Umbilical cord (tissue), 2 donors: Measurements from ENCODE around the gene LETM1. TPM values are rescaled to one million over a fixed set of nuclear protein-coding genes. Genes with fewer than 3 reads are reported as not detected.
A peak's percentile ranks its signal among the peaks of the same experiment; 100 is the strongest.

Experiments
- DNase-seq: peaks from one replicate; pipeline ENCODE4 v3.0.0-alpha.2; 2015; ENCODE audit warnings: low spot score
- total RNA-seq: library from RNA; depleted of rRNA; stranded (reverse); fragments of >200 nt; gene quantifications from one replicate; pipeline ENCODE4 v1.2.3, GENCODE V29; 2014; ENCODE audit warnings: low replicate concordance; ENCODE audit not compliant: insufficient read depth

Gene LETM1
- total RNA-seq, 1 donor from 2014 or later: 37.6 TPM

DNA sequence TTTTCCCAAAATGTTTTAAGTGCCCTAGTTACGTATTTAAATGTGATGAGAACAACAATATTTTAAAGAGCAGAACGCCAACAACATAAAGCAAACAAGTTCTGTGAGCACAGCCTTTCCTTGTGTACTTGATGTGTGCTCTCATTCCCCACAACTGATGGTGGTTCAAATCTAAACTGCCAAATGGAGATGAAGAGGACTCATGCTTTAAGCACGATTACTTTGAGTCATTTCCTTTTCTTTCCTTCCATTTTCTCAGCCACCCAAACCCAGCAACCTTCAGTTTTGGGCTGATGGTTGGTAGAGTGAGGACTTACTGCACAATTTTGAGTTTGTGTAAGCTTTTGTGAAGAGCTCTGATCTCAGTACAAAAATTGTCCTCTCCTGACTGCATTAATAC lies 16.9 kb upstream of the LETM1 start:
- DNase-seq: no peak

DNA sequence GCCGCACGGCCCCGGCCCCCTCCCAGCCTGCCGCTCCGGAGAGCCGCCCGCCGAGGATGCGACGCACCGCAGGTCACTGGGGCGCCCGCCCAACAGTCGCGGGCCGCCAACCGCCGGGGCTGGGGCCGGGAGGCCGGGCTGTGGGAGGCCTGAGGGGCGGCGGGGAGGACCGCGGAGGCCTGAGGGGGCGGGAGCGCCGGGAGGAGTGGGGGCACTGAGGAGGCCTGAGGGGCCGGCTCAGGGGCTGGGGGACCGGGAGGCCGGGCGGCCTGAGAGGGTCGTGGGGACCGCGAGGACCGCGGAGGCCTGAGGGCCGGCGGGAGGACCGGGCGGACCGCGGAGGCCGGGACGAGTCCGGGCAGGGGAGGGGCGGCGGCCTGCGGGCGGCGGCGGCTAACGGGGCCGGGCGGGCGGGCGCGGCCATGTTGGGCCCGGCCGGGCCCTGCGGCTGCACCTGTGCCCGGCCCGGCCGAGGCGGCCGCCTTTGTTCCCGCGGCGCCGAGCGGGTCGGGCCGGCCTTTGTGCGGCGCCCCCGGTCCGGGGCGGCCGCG lies 15.6 kb upstream of the LETM1 start:
- peak; percentile 45 for DNase-seq

GRCh38 chr4:1870578-1871443 lies 14.9 kb upstream of the LETM1 start, which contains the start of gene NSD2:
NSD2 (plus strand) TSS chr4:1871393; CDS start chr4:1900655, 29,262 bp downstream.
- DNase-seq: peak; percentile 90

- peak; percentile 89 for DNase-seq
Observed at GRCh38 chr4:1870328-1870577, 14.3 kb upstream of the LETM1 start.

DNA sequence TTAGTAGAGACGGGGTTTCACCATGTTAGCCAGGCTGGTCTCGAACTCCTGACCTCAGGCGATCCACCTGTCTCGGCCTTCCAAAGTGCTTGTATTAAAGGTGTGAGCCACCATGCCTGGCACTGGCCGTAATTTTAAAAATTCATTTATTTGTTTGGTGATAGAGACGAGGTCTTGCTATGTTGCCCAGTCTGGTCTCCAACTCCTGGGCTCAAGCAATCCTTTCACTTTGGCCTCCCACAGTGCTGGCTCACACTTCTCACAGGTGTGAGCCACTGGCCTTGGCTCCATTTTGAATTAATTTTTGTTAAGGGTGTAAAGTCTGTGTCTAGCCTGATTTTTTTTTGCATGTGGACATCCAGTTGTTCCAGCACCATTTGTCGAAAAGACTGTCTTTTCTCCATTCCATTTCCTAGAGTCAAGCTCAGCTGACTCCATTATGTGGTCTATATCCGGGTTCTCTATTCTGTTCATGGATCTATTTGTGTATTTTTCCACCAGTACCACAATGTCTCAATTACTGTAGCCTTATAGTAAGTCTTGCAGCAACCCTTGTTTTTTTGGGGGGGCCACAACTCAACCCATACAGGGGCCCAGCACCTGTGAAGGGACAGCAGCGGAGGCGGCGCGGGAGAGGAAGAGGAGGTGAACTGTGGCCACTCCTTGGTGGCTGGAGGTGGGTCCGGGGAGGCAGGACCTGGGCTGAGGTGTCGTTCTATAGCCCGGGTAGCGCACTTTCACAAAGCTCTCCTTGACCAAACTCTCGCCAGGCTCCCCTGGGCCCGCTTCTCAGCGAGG lies 13.8 kb upstream of the LETM1 start:
- no peak for DNase-seq

DNA sequence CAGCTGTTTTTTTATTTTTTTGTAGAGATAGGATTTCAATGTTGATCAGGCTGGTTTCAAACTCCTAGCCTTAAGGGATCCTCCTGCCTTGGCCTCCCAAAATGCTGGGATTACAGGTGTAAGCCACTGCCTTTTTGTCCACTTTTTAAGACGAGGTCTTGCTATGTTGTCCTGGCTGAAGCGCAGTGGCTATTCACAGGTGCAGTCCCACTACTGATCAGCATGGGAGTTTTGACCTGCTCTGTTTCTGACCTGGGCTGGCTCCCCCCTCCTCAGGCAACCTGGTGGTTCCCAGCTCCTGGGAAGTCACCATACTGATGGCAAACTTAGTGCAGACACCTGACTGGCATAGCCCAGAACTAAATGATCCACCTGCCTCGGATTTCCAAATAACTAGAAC lies 13.0 kb upstream of the LETM1 start:
- no peak for DNase-seq

DNA sequence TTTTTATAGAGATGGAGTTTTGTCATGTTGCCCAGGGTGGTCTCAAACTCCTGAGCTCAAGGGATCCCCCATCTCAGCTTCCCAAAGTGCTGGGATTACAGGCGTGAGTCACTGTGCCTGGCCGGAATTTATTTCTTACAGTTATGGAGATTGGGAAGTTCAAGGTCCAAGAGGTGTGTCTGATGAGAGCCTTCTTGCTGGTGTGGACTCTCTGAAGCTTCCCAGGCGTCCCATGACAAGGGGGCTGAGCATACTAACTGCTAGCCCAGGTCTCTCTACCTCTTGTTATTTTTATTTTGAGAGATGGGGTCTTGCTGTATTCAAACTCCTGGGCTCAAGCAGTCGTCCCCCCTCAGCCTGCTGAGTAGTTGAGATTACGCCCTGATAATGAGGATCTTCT lies 12.3 kb upstream of the LETM1 start:
- DNase-seq: no peak

GRCh38 chr4:1866189-1866661 lies 10.3 kb upstream of the LETM1 start:
- no peak for DNase-seq

GRCh38 chr4:1864076-1865008 lies 8.4 kb upstream of the LETM1 start:
- no peak for DNase-seq

DNA sequence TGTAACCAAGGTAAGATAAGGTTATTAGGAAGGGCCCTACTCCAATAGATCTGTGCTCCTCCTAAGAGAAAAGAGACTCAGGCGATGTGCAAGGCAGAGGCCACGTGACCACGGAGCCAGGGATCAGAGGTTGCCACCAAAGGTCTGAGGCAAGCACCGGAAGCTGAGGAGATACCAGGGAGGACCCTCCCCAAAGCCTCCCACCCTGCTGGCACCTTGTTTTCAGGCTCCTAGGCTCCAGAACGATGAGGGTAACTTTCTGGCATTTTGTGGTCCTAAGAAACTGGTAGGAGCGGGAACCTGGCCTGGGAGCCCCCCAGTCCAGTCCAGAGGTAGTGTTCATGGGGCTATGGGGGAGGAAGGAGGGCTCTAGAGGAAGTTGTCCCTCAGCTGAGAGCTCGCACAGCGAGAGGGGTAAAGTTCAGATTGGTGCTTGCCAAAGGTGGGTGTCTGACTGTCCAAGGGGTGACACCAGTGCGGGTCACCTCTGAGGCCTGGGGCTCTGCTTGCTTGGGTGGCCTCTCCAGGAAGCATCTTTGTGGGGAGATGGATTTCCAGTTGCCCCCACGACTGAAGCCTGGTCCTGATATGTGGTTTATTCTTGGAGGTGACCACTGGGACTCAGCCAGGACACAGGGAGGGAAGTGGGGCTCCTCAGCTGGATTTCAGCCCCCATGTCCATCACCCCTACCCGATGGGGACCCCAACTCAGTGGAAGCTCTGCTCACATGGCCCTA lies 7.5 kb upstream of the LETM1 start:
- DNase-seq: no peak

- DNase-seq: no peak
Observed at GRCh38 chr4:1862961-1863296, 7.0 kb upstream of the LETM1 start.

DNA sequence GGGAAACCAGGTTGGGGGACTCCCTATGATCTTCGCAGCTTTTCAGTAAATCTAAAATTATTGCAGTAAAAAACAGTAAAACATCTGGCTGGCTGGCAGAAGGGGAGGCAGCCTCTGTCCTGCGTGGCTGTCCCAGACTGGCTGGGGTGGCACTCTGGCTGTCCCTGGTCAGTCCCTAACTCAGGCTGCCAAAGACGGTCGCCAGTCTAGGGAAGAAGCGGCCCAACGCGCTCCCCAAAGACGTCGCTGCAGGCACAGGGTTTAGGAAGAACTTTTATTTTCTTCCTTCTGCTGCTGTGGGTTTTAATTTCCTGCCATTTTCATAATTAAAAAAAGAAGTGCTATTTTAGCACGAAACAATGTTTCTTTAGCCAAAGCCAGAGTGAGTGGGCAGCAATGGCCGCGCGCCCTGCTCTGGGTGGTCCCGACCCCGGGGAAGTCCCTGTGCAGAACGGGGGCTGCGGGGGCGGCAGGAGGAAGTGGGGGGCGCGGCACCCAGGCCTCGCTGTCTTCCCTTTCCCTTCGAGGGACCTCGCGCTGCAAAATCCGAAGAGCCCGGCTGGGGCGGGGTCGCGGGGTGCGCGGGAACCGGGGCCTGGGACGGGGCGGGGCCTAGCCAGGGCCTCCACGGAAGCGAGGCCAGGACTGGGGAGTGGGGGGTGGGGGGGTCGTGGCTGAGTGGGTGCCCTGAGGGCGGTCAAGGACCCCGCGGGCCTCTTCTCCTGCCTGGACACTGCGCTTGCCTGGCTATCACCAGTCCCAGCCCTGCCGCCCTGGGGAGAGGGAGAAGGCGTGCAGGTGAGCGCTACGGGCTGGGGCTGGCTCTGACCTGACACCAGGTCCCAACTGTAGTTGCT lies 6.3 kb upstream of the LETM1 start:
- DNase-seq: no peak

- DNase-seq: no peak
Observed at GRCh38 chr4:1859389-1859753, 3.4 kb upstream of the LETM1 start.

DNA sequence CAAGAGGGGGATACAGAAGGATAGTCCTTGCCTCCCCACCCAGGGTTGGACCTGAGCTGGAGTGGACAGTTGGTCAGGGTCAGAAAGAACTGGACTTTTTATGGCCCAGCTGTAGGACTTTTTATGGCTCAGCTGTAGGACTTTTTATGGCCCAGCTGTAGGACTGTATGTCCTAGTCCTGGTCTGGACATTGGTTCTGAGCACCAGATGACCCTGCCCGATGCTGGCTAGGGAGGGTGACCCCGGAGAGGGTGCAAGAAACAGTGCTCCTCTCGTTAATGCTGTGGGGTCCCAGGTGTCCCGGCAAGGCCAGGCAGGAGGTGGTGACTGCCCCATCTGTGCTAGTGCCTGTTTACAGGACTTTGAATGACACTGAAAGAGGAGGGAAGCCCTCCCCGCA lies 2.0 kb upstream of the LETM1 start:
- DNase-seq: no peak

DNA sequence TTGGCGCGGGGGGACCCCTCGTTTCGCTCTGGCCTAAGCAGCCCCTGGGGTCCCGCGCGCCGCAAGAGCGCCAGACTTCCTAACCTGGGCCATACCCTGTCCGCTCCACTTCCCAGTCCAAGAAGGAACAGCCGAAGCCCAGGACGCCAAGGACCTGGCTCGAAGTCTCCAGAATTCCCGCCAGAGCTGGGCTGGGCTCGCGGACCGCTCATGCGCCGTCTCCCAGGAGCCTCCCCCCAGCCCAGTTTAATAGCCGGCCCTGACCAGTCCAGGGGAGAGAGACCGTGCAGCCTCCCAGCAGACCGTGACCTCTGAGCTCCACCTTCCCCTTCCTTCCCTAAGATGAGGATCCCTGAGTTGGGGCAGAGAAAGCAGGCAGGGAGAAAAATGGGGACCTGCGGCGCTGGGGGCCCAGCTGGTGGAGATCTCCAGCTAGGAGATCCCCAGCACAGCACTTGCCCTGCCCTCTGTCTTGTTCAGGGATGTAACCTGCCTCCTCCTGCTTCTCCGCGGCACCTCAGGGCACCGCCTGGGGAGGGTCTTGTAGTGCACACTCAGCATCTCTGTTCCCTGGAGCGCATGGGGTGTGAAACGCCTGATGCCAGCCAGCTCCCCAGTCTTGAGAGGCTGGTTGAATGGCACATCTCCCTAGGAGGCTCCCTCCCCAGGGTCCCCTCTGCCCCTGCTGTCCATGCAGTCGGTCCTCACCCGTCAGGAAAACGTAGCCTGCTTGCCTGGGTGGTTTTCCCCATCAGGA lies 1.2 kb upstream of the LETM1 start:
- peak; percentile 43 for DNase-seq

- no peak for DNase-seq
Observed at GRCh38 chr4:1855333-1856070, 454 bp downstream of the LETM1 start.

DNA sequence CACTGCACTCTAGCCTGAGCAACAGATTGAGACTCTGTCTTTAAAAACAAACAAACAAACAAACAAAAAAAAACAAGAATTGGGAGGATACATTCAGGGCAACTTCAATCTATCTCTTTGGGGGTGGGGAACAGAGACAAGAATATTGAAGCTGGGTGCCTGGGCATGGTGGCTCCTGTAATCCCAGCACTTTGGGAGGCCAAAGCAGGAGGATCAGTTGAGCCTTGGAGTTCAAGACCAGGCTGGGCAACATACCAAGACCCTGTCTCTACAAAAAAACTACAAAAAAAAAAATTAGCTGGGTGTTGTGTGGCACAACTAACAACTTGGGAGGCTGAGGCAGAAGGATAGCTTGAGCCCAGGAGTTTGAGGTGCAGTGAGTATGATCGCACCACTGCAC lies 1.2 kb downstream of the LETM1 start:
- no peak for DNase-seq

DNA sequence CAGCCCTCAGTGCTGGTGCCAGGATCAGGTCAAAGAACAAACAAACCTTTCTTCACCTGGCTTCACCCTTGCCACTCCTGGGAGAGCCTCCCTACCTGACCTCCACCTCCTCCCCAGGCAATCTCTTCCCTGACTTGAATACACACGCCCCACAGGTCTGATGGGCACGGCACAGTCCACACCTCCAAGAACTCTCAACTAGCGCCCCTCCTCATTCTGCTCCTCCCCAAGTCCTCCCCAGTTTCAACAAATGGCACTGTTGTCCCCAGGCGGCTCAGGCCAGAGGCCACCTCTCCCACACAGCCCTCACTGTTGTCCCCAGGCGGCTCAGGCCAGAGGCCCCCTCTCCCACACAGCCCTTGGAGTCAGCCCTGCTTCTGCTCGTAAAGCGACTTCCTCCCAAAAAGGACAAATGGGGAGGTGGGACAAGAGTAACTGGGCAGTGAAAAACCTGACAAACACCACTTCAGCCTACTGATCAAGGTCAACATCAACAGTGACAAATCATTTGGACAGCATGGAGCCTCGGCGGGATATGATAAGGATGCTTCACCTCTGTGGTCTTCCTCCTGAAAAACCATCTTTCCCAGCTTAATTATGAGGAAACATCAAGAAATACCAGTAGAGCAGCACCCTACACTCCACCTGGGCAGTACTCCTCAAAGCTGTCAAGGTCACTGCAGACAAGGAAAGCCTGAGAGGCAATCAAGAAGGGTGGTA lies 2.9 kb downstream of the LETM1 start:
- no peak for DNase-seq
